Measurements from ENCODE around the gene HS6ST2.

Gene HS6ST2

DNA sequence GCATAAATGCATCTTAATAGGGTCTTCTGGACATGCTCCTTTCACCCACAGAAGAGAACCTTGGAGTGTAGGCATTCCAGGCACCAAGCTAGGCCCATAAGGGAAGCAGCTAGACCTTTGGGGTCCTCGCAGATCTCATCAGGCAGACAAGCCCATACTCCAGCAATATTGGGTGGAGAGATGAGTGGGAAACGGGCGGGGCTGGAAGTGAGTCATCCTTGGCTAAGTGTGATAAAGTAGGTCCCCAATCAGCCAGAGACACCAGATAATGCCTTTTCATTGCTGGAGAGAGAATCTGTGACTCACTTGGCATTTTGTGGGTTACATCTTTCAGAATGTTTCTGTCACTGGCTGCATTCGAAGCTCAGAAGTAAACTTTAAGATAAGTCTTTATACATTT is 336.3 kb downstream of the HS6ST2 start:
- H3K9ac ChIP-seq (ENCODE audit: low read depth, low read length) = no peak overlapping the region
- H3K9me3 ChIP-seq (ENCODE audit: insufficient read depth, low read depth, low read length) = no peaks in the 10 kb centered on the region
- no peaks in the 10 kb centered on the region for H3K4me1 ChIP-seq (ENCODE audit: insufficient read depth, low read length)
- no peaks in the 10 kb centered on the region for H3K36me3 ChIP-seq (ENCODE audit: insufficient read depth, low read depth, low read length)
- no peaks in the 10 kb centered on the region for H3K27me3 ChIP-seq (ENCODE audit: insufficient read depth, low read length)
- no peak overlapping the region for H3K27ac ChIP-seq (ENCODE audit: low read length)
- no peak overlapping the region for H3K4me3 ChIP-seq (ENCODE audit: low read length)

DNA sequence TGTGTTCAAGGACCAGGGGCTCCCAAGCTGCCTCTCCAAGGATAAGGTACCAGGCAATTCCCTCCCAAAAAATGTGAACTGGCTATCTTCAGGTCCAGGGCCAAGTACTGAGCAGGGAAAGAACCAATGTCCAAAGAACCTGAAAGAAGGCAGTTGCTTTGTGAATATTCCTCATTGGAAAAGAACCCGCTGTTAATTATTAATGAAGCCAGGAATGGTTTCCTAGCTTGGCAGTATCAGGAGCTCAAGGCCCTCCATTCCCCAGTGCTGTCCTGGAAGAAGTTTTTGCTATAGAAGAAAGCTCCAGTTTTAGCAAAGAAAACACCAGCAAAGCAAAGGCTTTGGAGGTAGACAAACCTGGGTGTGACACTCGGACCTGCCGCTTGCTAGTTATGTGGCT is 339.6 kb downstream of the HS6ST2 start:
- no peak overlapping the region for H3K4me3 ChIP-seq (ENCODE audit: low read length)
- H3K27me3 ChIP-seq (ENCODE audit: insufficient read depth, low read length) = no peaks in the 10 kb centered on the region
- no peaks in the 10 kb centered on the region for H3K9me3 ChIP-seq (ENCODE audit: insufficient read depth, low read depth, low read length)
- H3K36me3 ChIP-seq (ENCODE audit: insufficient read depth, low read depth, low read length) = no peaks in the 10 kb centered on the region
- H3K9ac ChIP-seq (ENCODE audit: low read depth, low read length) = no peak overlapping the region
- H3K27ac ChIP-seq (ENCODE audit: low read length) = no peak overlapping the region
- no peaks in the 10 kb centered on the region for H3K4me1 ChIP-seq (ENCODE audit: insufficient read depth, low read length)

DNA sequence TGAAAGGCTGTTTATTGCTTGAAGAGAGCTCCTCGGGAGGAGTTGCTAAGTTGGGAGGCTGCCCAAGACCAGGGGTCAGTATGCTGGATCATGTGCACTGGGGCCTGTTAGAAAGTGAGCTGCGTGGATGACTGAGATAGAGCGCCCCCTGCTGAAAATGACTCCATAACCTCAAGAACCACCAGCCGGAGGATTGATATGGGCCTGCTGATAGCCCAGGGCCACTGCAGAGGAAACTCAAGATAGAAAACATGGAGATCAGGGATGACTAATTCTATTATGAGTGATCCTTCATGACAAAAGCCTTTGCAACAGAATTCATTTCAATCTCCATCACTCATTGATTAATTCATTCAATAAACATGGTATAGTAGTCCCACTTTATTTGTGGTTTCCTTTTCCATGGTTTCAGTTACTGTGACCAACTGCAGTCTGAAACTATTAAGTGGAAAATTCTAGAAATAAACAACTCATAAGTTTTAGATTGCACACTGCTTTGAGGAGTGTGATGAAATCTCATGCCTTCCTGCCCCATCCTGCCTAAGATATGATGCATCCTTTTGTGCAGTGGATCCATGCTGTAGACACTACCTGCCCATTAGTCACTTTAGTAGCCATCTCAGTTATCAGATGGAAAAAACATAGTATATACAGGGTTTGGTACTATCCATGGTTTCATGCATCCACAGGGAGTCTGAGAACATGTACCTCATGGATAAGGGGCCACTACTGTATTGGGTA is 342.9 kb downstream of the HS6ST2 start:
- no peak overlapping the region for H3K9ac ChIP-seq (ENCODE audit: low read depth, low read length)
- no peak overlapping the region for H3K4me3 ChIP-seq (ENCODE audit: low read length)
- no peaks in the 10 kb centered on the region for H3K9me3 ChIP-seq (ENCODE audit: insufficient read depth, low read depth, low read length)
- no peaks in the 10 kb centered on the region for H3K36me3 ChIP-seq (ENCODE audit: insufficient read depth, low read depth, low read length)
- H3K27me3 ChIP-seq (ENCODE audit: insufficient read depth, low read length) = no peaks in the 10 kb centered on the region
- H3K4me1 ChIP-seq (ENCODE audit: insufficient read depth, low read length) = no peaks in the 10 kb centered on the region
- no peak overlapping the region for H3K27ac ChIP-seq (ENCODE audit: low read length)

DNA sequence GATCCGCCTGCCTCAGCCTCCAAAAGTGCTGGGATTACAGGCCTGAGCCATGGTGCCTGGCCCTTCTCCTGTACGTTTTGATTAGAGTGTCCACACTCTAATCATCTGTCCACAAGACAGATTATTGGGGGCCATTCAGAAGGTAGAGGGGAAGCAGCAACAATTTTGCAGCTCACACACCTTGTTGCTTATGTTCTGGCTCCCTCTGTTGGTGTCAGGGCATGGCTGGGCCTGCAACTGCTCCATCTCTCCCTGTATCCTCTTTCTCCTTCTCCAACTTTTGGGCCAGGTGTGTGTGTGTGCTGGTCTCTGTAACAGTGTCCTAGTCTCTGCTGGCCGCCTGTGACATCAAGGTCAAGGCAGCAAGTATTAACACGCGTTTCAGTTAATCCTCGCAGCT is 344.1 kb downstream of the HS6ST2 start:
- Histone ChIP-seq H3K9me3 (ENCODE audit: insufficient read depth, low read depth, low read length) (no peaks in the 10 kb centered on the region), H3K27me3 (ENCODE audit: insufficient read depth, low read length) (no peaks in the 10 kb centered on the region), H3K27ac (ENCODE audit: low read length) (no peak overlapping the region), H3K4me3 (ENCODE audit: low read length) (no peak overlapping the region), H3K4me1 (ENCODE audit: insufficient read depth, low read length) (no peaks in the 10 kb centered on the region), H3K9ac (ENCODE audit: low read depth, low read length) (no peak overlapping the region), H3K36me3 (ENCODE audit: insufficient read depth, low read depth, low read length) (no peaks in the 10 kb centered on the region)

DNA sequence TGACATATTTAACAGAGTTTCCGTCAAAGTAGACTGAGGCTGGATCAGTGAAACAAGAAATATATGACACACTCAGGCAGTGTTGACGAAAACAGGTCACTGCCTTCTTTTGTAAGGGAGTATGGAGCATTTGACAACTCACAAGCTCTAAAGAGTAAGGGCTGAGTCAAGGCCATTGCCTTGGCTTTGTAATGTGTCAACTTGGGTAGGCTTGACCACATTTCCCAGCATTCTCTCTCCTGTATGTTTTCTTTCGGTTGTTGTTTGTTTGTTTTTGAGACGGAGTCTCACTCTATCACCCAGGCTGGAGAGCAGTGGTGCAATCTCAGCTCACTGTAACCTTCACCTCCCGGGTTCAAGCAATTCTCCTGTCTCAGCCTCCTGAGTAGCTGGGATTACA is 344.6 kb downstream of the HS6ST2 start:
- H3K36me3 ChIP-seq (ENCODE audit: insufficient read depth, low read depth, low read length) = no peaks in the 10 kb centered on the region

DNA sequence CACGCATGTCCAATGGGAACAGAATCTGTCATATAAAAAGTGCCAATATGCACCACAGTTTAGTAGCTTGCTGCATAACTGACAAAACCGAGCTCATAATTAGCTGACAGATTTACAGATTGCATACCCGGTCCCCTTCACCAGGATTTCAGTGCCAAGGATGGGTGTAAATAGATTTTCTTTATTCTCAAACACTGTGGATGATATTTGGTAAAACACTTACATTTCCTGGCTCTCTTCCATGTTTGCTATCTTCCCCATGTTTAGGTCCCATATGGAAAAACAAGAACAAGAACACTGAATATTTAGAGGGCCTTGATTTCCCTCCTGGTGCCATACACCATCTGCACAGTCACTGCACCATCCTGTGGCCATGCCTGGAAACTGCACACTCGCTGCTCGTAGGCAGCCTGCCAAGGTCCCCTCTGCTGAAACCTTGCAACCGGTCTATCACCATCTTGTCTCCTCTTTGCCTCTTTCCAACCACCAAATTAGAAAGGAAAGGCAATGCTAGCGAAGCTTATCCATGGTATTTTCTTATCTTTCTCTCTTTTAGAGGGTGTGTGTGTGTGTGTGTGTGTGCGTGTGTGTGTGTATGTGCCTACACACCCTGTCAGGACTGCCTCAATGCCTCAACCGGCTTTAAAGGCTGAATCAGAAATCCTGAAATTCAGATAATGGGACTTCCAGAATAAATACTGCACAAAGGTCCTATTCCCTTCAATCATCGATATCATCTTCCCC is 345.4 kb downstream of the HS6ST2 start:
- H3K9ac ChIP-seq (ENCODE audit: low read depth, low read length) = no peak overlapping the region
- no peaks in the 10 kb centered on the region for H3K4me1 ChIP-seq (ENCODE audit: insufficient read depth, low read length)
- H3K36me3 ChIP-seq (ENCODE audit: insufficient read depth, low read depth, low read length) = no peaks in the 10 kb centered on the region
- no peak overlapping the region for H3K4me3 ChIP-seq (ENCODE audit: low read length)
- H3K27ac ChIP-seq (ENCODE audit: low read length) = no peak overlapping the region
- no peaks in the 10 kb centered on the region for H3K27me3 ChIP-seq (ENCODE audit: insufficient read depth, low read length)
- H3K9me3 ChIP-seq (ENCODE audit: insufficient read depth, low read depth, low read length) = no peaks in the 10 kb centered on the region

More for the DNA sequence above, 344.6 kb downstream of the HS6ST2 start:
- no peak overlapping the region for H3K27ac ChIP-seq (ENCODE audit: low read length)
- H3K27me3 ChIP-seq (ENCODE audit: insufficient read depth, low read length) = no peaks in the 10 kb centered on the region
- H3K4me1 ChIP-seq (ENCODE audit: insufficient read depth, low read length) = no peaks in the 10 kb centered on the region
- no peaks in the 10 kb centered on the region for H3K9me3 ChIP-seq (ENCODE audit: insufficient read depth, low read depth, low read length)
- H3K4me3 ChIP-seq (ENCODE audit: low read length) = no peak overlapping the region
- H3K9ac ChIP-seq (ENCODE audit: low read depth, low read length) = no peak overlapping the region

DNA sequence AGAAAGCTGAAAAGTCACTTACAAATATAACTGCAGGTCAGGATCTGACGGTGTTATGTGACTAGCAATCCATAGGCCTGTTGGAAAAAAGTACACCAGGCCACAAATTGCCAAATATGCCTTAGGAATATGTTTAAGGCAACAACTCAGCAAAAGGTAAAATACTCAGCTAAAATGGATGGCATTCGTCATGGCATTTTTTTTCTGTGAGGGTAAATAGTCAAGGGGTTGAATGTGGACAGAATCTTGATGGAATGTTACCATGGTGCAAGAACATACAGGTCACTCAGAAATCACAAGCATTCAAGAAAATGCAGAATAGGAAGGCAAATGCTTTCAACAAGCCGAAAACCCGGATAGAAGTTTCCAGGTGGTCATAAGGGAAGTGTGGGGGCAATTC is 347.9 kb downstream of the HS6ST2 start:
- Histone ChIP-seq H3K36me3 (ENCODE audit: insufficient read depth, low read depth, low read length) (no peaks in the 10 kb centered on the region), H3K9ac (ENCODE audit: low read depth, low read length) (no peak overlapping the region), H3K27me3 (ENCODE audit: insufficient read depth, low read length) (no peaks in the 10 kb centered on the region), H3K4me1 (ENCODE audit: insufficient read depth, low read length) (no peaks in the 10 kb centered on the region), H3K4me3 (ENCODE audit: low read length) (no peak overlapping the region), H3K9me3 (ENCODE audit: insufficient read depth, low read depth, low read length) (no peaks in the 10 kb centered on the region), H3K27ac (ENCODE audit: low read length) (no peak overlapping the region)

DNA sequence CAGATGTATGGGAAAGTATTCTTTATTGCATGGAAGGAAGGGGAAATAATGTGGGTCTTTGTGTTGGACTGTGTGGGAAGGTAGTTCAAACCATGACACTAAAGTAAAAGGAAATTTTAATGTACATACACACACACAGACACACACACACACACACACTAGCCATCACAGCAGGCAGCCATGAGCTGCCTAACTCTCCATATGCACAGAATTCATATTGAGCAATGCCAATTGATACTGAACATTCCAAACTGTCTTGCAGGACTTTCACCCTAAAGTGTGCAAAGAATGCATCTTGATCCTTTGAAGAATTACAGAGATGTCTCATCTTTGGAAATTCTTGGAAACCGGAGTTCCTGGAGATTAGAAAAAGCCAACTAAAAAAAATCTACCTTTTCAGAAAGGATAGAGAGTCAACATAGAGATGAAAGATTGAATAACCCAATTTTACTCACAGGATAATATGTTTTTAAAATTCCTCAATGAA is 349.0 kb downstream of the HS6ST2 start:
- no peak overlapping the region for H3K27ac ChIP-seq (ENCODE audit: low read length)
- H3K36me3 ChIP-seq (ENCODE audit: insufficient read depth, low read depth, low read length) = no peaks in the 10 kb centered on the region
- no peaks in the 10 kb centered on the region for H3K27me3 ChIP-seq (ENCODE audit: insufficient read depth, low read length)
- no peak overlapping the region for H3K4me3 ChIP-seq (ENCODE audit: low read length)
- no peaks in the 10 kb centered on the region for H3K4me1 ChIP-seq (ENCODE audit: insufficient read depth, low read length)
- no peak overlapping the region for H3K9ac ChIP-seq (ENCODE audit: low read depth, low read length)
- no peaks in the 10 kb centered on the region for H3K9me3 ChIP-seq (ENCODE audit: insufficient read depth, low read depth, low read length)

DNA sequence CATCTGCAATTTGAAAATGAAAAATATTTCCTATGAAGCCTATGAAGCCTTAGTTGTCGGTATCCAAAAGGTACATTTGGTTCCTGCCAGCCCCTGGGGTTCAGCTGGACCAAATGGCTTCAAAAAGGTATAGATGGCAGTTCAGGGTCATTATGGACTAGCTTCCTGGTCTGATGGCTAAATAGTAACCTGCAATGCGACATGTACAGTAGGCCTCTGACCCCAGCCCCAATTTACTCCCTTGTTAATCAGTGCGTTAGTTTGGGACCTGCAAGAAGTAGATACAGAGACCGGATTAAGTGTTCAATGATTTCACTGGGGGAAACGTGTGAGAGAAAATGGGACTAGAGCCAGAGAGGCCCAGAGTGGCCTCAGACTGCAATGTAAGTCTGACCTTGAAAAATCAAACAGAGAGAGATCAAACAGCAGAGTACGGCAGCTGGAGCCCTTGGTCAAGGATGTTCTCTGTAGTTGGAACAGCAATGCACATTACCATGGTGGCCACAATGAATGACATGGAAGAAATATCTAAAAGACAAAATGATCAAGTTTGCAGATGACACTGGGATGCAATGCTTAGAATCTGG is 354.6 kb downstream of the HS6ST2 start:
- no peaks in the 10 kb centered on the region for H3K36me3 ChIP-seq (ENCODE audit: insufficient read depth, low read depth, low read length)
- H3K27me3 ChIP-seq (ENCODE audit: insufficient read depth, low read length) = no peaks in the 10 kb centered on the region
- no peak overlapping the region for H3K9ac ChIP-seq (ENCODE audit: low read depth, low read length)
- H3K4me3 ChIP-seq (ENCODE audit: low read length) = no peak overlapping the region
- H3K9me3 ChIP-seq (ENCODE audit: insufficient read depth, low read depth, low read length) = no peaks in the 10 kb centered on the region
- no peaks in the 10 kb centered on the region for H3K4me1 ChIP-seq (ENCODE audit: insufficient read depth, low read length)
- H3K27ac ChIP-seq (ENCODE audit: low read length) = no peak overlapping the region

DNA sequence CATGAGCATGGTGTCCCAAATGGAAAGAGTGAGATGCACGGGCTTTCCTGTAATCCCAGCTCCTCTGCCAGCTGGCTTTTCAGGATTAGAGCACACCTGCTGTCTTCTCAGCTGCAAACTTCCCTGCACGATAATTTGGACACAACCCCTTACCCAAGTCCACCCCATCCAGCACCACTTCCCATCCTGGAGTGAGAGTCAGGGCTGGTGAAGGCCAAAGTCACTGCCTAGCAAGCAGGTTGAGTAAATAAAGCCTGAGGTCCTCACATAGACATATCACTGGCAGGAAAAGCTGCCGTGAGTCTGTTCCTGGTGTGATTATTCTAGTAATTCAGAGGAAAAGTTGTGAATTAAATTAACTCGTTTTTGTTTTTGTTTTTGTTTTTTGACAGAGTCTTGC is 355.7 kb downstream of the HS6ST2 start:
- no peaks in the 10 kb centered on the region for H3K9me3 ChIP-seq (ENCODE audit: insufficient read depth, low read depth, low read length)
- H3K36me3 ChIP-seq (ENCODE audit: insufficient read depth, low read depth, low read length) = no peaks in the 10 kb centered on the region
- no peaks in the 10 kb centered on the region for H3K27me3 ChIP-seq (ENCODE audit: insufficient read depth, low read length)
- H3K27ac ChIP-seq (ENCODE audit: low read length) = no peak overlapping the region
- no peaks in the 10 kb centered on the region for H3K4me1 ChIP-seq (ENCODE audit: insufficient read depth, low read length)
- H3K4me3 ChIP-seq (ENCODE audit: low read length) = no peak overlapping the region
- no peak overlapping the region for H3K9ac ChIP-seq (ENCODE audit: low read depth, low read length)

DNA sequence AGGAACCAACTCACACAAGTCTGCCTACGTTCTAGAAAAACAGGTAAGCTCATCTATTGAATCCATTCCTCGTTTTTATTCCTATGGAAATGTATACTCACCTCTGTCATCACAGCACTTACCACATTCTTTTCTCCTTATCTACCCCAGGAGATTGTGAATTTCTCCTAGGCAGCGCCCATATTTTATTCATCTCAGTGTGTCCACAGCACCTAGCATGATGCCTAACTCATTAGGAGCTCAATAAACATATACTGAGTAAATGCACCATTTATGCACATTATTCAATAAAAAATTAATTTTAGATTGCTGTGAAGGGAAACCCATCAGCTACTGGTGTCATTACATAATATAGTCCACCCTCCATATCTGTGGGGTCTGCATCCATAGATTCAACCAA is 363.4 kb downstream of the HS6ST2 start:
- Histone ChIP-seq H3K4me3 (ENCODE audit: low read length) (no peak overlapping the region), H3K36me3 (ENCODE audit: insufficient read depth, low read depth, low read length) (no peaks in the 10 kb centered on the region), H3K27me3 (ENCODE audit: insufficient read depth, low read length) (no peaks in the 10 kb centered on the region), H3K4me1 (ENCODE audit: insufficient read depth, low read length) (no peaks in the 10 kb centered on the region), H3K9ac (ENCODE audit: low read depth, low read length) (no peak overlapping the region), H3K9me3 (ENCODE audit: insufficient read depth, low read depth, low read length) (no peaks in the 10 kb centered on the region), H3K27ac (ENCODE audit: low read length) (no peak overlapping the region)

DNA sequence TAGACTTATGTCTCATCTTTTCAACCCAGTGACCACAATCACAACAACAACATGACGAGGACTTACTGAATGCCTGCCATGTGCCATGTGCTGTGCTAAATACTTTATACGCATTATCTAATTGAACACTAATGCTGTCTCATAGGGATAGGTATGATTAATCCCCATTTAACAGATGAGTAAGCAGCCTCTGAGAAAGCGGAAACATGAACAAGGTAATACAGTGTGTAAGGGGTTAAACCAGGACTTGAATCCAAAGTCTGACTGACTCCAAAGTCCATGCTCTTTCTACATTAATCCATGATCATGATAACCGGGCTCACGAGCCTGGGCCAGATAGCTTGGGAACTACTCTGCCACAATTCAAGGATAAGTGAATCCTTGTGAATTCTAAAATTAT is 364.3 kb downstream of the HS6ST2 start:
- Histone ChIP-seq H3K4me1 (ENCODE audit: insufficient read depth, low read length) (no peaks in the 10 kb centered on the region), H3K9me3 (ENCODE audit: insufficient read depth, low read depth, low read length) (no peaks in the 10 kb centered on the region), H3K36me3 (ENCODE audit: insufficient read depth, low read depth, low read length) (no peaks in the 10 kb centered on the region), H3K27ac (ENCODE audit: low read length) (no peak overlapping the region), H3K27me3 (ENCODE audit: insufficient read depth, low read length) (no peaks in the 10 kb centered on the region), H3K9ac (ENCODE audit: low read depth, low read length) (no peak overlapping the region), H3K4me3 (ENCODE audit: low read length) (no peak overlapping the region)
